Articular chondrocyte of knee joint (primary cell): ENCODE results near the gene KRT81. TPM values are rescaled to one million over a fixed set of nuclear protein-coding genes. Genes with fewer than 3 reads are reported as not detected.

Source experiments
- total RNA-seq: library from RNA; depleted of rRNA; stranded (reverse); fragments of >200 nt; gene quantifications from 2 replicates; pipeline ENCODE4 v1.2.3, GENCODE V29; 2012

KRT81 gene
- total RNA-seq, result 0.26 TPM in 1 of 2 replicates, not detected in the other

DNA sequence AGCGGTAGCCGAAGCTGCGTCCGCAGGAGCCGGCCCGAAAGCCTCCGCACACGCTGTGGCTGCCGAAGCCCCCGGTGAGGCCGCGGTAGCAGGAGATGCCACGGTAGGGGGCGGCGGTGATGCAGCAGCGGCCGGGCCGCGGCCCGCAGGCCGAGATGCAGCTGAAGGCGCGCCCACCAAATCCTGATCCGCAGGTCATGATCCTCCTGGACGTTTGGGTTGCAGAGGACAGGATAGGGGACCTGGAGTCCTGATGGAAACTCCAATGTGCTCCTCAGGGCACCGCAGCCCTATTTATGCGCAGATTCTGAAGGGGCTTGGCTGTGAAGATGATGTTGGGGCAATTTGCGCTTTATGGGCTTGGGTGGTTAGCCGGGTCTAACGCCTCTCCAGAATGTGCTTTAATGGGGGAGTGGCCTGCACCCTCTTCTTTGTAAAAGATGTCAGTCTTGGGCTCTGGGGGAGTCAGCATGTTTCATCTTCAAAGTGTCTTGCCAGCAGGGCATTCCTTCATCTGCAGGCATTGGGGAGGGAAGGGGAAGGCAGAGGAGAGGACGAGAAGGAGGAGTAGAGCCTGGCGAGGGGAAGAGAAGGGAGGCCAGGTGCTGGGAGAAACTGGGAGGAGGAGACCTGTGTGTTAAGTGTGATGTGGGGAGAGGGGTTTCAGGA lies at the start of gene KRT81:
KRT81 (minus strand) TSS at position 268 of the 669 bp plus-strand sequence; CDS start at position 199, 69 bp downstream.

DNA sequence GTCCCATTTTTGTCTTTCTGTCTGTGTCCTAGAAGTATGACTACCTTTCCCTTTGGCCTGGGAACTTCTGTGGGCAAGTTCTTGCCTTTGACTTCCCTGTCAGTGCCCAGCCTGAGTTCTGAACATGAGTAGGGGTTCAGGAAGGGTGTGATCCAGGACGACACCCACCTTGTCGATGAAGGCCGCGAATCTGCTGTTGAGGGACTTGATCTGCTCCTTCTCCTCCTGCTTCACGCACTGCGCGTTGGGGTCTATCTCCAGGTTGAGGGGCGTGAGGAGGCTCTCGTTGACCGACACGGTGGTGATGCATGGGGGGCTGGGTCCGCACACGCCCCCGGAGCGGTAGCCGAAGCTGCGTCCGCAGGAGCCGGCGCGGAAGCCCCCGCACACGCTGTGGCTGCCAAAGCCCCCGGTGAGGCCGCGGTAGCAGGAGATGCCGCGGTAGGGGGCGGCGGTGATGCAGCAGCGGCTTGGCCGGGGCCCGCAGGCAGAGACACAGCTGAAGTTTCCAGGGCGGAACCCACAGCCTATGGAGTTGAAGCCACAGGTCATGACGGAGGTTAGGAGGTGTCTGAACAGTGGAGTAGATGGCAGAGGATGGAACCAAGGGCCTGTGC lies 29.6 kb upstream of the KRT81 start, which contains the start of gene KRT83:
KRT83 (minus strand) TSS at position 615 of the 617 bp plus-strand sequence; CDS start at position 552, 63 bp downstream.

DNA sequence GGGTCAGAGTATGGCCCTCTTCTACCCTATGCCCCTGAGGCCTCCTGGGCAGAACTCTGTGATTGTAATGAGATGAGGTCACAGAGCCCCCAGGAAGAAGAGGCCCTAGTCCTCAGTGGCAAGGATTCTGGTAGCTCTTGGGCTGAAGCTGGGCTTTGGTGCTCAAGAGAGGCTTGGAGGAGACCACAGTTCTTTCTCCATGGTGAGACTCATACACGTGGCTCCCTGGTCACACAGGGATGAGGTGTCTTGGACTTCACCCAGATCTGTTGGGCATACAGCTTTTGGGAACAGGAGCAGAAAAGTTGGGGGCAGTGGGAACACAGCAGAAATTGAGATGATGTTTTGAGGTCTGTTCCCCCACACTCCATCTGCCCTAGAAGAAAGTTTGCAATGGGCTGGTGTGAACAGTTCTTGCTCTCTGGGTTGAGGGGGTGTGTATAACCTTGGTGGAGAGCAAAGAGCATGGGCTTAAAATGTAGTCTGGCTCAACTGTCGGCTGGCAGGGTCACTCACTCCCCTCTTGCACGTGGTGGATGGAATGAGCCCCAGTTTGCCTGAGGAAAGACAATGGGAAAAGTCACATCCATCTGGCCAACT lies 16.7 kb downstream of the KRT81 start, which contains the start of gene KRT86:
KRT86 (plus strand) TSS at position 125 of the 600 bp plus-strand sequence. CDS start 27,272 bp downstream, outside the sequence.

Other genes with a start within 250 kb of the KRT81 start
- 6.1 and 25.6 TPM in 2 replicates for gene NR4A1, start 240.1 kb downstream of the KRT81 start, total RNA-seq
- gene ATG101, start 221.6 kb downstream of the KRT81 start, total RNA-seq, result 37.5 and 45.2 TPM in 2 replicates
- 0.39 and 0.65 TPM in 2 replicates for gene SMIM41, start 211.8 kb downstream of the KRT81 start, total RNA-seq
- 0.52 and 0.97 TPM in 2 replicates for gene KRT80, start 99.5 kb downstream of the KRT81 start, total RNA-seq
- 14.2 and 24.8 TPM in 2 replicates for gene KRT7, start 58.3 kb downstream of the KRT81 start, total RNA-seq
- gene KRT86, start 16.9 kb downstream of the KRT81 start, total RNA-seq, result 0.54 and 2.0 TPM in 2 replicates
- gene KRT83, start 29.9 kb upstream of the KRT81 start, total RNA-seq, result not detected in 2 replicates
- gene KRT85, start 75.9 kb upstream of the KRT81 start, total RNA-seq, result under 0.01 TPM in 1 of 2 replicates, not detected in the other
- gene KRT84, start 94.1 kb upstream of the KRT81 start, total RNA-seq, result not detected in 2 replicates
- gene KRT82, start 114.8 kb upstream of the KRT81 start, total RNA-seq, result not detected in 2 replicates
- 0.91 and 1.4 TPM in 2 replicates for gene KRT75, start 142.8 kb upstream of the KRT81 start, total RNA-seq
- gene KRT6B, start 160.6 kb upstream of the KRT81 start, total RNA-seq, result not detected in 2 replicates
- gene KRT6C, start 182.3 kb upstream of the KRT81 start, total RNA-seq, result not detected in 2 replicates
- gene KRT6A, start 201.7 kb upstream of the KRT81 start, total RNA-seq, result not detected in 2 replicates
- not detected in 2 replicates for gene KRT5, start 228.9 kb upstream of the KRT81 start, total RNA-seq